GDM1 (cell line): ENCODE data around the gene ABCC3.

Experiments
- DNase-seq: peaks from one replicate; lab custom pipeline; 2025; lab: John Stamatoyannopoulos, UW

ABCC3 gene

DNA sequence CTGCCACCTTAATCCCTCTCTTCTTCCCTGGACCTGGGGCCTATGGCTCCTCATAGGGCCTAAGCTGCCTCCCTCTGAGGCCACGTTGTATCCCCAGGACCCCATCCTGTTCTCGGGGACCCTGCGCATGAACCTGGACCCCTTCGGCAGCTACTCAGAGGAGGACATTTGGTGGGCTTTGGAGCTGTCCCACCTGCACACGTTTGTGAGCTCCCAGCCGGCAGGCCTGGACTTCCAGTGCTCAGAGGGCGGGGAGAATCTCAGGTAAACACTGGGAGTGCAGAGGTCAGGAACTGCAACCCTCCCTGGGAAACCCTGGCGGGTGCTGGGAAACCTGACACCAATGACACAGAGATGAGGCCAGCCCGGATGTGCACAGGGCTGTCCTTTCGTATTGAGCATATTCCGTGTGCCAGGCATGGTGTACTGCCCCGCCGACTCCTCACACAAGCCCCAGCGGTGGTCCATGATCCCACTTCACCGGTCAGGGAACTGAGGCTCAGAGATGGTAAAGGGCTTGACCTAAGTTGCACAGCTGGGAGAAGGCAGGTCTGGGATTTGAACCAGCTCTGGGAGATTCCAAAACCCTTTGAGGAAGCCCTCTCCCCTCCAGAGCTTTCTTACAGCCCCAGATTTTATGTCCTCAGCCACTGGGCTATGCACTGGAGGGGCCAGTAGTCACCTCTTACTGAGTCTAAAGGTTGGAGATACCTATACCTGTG, 50.1 kb downstream of the ABCC3 start:
- DNase-seq, result no peak

DNA sequence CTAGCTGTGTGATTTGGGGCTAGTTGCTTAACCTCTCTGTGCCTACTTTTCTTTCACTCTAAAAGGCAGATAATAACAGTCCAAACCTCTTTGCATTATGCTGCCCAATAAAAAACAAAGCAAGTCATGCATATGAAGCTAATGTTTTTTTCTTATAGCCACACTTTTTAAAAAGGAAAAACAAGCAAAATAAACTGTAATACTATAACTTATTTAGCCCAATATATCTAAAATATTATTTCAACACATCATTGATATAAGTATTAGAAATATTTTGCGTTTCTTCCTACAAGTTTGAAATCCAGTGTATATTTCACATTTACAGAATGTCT, 50.6 kb downstream of the ABCC3 start:
- no peak for DNase-seq

DNA sequence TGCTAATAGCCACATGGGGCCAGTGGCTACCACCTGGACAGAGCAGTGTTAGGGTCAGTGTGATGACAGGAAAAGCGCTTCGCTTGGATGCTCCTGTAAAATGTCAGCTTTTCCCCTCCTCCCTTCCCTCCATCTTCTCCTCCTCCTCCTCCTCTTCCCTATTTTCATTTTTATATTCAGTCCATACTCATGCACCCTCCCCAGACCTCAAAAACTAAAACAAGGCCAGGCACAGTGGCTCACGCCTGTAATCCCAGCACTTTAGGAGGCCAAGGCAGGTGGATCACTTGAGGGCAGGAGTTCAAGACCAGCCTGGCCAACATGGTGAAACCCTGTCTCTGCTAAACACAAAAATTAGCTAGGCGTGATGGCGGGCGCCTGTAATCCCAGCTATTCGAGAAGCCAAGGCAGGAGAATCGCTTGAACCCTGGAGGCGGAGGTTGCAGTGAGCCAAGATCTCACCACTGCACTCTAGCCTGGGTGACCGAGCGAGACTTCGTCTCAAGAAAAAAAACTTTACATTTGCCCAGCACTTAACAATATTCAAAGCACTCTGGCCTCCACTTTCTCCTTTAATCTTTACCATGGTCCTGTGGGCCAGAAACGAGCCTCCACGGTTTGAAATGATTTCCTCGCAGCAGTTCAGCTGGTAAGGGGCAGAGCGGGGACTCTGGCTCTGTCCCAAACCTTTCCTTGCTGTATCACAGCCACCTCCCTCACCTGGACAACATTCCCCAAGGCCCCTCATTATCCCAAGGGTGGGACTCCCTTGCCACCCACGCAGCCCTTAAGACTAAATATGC, 51.2 kb downstream of the ABCC3 start:
- no peak for DNase-seq

DNA sequence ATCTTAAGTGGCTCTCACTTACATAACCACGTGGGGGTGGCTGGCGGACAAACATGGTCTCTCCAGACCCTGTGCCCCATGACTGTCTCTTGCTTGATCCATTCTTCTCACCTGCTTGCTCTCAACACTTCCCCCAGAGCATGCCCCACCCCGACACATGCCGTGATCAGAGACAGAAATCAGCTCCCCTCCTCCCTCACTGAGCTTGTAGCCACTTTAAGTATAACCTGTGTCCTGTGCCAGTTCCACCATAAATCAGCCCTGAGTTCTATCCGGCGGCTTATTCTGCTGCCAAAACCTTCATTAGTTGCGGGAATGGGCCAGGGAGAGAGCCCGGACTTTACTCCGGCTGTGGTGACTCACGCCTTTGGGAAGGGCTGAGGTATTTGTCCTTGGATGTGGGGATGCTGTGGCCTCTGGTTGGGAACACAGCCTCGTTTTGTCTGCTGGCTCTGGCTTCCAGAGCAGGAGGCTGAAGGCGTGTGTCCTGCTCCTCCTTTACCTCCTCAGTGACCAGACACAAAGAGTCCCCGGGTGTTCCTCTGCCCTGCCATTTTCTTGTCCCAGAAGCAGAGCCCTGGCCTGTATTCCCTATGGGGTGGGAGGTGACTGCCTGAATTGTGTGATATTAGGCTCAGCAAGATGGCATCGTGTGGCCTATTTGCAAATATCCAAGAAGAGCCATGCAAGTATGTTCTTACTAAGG, 52.0 kb downstream of the ABCC3 start:
- no peak for DNase-seq

DNA sequence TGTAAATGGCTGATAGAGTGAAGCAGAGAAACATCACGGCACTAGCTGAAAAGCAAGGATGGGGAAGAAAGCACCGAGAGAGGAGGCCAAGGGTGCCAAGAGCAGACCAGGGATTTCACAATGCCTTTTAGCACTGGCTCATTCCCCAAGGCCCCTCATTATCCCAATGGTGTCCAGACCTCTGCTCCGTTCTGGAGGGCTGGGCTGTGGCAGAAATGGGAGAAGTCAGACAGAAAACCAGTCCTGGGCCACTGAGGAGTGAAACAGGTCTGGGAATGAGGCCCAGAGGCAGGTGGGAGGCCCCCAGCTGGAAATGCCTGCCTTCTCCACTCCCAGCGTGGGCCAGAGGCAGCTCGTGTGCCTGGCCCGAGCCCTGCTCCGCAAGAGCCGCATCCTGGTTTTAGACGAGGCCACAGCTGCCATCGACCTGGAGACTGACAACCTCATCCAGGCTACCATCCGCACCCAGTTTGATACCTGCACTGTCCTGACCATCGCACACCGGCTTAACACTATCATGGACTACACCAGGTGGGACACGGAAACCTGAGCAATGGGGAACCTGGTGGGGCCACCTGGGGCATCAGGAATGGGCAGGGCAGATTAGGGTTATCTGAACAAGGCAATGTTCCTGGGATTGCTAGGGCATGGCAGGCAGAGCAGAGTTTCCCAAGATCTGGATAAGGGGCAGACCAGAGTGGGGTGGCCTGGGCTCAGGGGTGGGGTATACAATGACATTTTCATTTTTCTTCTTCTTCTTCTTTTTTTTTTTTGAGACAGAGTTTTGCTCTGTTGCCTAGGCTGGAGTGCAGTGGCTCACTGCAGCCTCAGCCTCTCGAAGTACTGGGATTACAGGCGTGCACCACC, 52.8 kb downstream of the ABCC3 start:
- no peak for DNase-seq

DNA sequence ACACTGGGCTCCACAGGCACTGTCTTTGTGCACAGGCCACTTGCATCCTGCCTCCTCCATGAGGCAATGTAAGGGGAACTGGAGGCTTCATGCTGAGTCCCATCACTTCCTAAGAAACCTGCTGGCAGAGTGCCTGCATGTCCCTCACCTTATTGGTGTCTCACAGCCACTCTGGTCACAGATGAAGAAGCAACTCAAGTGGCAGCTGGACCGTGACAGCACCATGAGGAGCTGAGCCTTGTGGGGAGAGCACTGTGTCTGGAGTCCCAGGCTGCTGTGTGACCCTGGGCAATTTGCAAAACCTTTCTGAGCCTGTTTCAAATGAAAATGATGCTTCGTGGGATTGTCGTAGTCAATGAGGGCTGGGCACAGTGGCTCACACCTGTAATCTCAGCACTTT, 53.6 kb downstream of the ABCC3 start:
- DNase-seq, result no peak

DNA sequence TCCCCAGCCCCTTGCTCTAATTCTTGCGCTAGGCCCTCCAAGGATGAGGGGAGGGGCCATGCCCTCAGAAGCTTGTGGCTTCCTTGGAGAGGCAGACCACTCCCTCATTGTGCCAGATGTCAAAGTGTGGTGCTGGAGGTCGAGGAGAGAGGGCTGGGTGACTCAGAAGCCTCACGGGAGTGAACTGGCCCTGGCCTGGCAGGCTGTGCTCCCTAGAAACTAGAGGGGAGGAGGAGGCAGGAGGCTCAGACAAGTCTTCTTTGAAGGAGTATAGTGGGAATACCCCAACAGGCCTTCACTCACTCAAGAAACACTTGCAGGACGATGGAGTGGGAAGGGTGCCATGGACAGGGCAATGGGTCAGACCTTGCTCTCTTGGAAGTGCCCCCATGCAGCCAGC, 54.6 kb downstream of the ABCC3 start:
- DNase-seq, result no peak

DNA sequence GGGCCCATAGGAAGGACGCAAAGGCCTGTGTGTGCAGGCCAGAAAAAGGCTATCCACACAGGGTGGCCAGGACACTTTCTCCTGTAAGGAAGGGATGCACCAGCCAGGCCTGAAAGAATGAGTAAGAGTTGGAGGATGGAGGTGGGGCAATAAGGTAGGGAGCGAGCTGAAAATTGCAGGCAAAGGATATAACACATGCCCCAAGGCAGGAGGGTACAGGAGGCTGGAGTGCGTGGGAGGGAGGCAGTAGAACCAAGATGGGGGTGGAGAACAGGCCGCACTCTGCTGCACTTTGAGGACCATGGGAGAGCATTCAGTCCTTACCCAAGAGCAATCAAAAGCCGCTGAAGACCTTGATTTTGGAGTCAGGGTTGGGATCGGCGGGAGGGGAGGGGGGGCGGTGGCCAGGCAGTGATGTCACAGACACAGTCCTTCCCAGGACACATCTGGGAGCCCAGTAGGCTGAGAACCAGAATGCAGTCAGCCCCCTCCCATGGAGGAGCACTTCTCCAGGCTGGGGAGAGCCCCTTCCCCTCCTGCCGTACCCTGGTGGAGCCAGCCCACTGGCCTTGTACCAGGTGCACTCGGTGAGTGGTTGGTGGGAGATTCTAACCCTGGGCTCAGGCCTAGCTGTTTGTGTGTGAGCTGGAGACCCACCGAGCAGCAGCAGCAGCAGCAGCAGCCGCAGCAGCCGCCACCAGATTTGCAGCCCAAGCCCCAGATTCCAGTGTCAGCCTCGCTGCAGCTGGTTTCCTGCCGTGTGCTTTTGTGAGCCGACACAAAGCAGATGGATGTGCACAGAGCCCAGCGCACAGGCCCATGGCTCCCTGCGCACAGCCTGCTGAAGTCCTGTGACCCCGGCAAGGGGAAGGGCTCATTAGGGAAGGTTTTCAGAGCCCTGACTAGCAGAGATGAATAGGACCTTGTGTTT, 55.5 kb downstream of the ABCC3 start:
- DNase-seq, result no peak

DNA sequence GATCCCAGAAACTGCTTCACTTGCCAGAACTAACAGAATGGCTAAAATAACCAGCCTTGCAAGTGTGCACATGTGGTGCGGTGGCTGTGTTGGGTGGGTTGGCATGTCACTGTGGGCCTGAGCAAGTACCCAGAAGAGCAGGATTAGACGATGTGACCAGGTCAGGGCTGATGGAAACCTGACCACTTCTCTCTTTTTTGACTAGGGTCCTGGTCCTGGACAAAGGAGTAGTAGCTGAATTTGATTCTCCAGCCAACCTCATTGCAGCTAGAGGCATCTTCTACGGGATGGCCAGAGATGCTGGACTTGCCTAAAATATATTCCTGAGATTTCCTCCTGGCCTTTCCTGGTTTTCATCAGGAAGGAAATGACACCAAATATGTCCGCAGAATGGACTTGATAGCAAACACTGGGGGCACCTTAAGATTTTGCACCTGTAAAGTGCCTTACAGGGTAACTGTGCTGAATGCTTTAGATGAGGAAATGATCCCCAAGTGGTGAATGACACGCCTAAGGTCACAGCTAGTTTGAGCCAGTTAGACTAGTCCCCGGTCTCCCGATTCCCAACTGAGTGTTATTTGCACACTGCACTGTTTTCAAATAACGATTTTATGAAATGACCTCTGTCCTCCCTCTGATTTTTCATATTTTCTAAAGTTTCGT, 56.3 kb downstream of the ABCC3 start:
- DNase-seq, result no peak

DNA sequence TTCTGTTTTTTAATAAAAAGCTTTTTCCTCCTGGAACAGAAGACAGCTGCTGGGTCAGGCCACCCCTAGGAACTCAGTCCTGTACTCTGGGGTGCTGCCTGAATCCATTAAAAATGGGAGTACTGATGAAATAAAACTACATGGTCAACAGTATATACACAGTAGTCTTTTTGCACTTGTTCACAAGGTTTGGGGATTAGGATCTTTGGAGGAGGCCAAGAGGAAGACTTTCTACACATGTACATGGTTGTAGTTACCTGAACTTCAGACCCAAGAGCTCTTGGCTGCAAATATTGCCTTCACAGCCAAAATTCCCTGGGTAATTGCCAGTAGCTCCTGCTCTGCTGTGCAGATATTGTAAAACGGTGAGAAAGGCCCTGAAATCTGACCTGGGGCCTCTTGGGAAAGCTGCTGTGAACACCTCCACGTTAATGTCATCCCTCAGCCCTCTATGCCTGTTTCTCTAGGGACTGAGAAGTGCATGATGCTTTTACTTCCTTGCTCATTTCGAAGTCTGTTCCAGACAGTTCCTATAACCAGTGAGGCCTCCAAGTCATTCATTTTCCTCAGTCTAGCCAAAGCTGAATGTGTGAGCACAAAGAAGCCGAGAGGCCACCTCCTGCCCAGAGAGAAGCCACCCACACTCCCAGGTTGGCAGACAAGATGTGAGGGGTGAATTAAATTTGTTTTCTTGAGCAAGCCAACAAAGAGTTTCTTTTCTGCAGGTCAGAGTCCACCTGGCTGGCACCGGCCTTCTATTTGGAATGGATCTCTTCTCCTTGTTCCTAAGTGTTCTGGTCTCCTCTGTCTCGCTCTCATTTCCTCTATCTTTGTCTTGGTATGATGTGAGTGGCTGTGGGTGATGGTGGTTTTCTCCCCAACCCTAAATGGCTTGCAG, 57.1 kb downstream of the ABCC3 start:
- DNase-seq, result no peak

DNA sequence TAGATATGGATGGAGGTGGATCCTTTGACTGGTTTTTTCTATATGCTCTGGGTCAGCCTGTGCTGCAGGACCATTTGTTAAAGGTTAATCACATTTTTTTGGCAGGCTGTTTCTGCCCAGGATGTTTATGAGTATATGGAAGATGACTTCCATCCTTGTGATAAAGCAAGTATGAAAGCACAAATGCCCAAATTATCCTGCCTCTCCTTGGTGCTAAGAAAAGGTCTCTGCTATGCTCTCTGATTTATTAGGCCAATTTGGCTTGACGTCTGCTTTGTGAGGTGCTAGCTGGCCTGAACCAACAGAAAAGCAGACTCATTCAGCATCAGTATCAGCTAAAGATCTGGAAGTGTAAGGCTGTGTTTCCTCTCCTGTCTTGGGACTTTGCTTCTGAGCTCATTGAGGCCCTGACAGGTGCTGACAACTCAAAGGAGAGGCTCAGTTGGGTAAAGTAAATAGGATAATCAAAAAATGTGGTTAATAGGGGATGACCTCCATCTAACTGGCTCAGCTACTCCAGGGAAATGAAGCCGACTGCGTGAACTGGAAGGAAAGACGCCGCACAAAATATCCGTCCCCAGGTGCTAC, 57.9 kb downstream of the ABCC3 start:
- DNase-seq, result no peak

DNA sequence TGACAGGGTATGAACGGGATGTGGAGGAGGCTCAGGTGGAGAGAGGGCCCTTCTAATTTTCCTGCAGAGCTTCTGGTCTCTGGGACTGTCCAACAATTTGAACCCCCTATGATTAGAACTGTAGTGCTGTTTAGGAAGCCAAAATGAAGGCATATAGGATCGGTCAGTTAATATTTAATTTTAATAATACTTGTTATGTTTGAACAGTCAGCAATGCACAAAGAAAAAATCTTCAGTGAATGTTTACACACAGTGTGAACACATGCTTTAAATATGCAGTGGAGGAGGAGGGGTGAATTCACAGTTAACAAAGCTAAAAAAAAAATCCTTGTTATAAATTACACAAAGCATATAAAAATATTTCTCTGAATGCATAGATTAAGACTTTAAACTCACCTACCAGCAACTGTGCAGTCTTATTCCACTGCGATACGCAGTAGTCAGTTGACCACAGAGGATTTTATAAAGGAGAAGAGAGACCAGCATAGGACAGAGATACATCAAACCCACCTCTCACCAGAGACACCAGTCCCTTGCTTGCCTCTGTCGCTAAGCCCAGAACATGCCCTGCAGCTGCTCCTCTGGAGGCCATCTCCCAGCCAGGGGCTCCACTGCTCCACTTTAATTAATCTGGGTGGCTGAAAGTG, 58.5 kb downstream of the ABCC3 start:
- no peak for DNase-seq

DNA sequence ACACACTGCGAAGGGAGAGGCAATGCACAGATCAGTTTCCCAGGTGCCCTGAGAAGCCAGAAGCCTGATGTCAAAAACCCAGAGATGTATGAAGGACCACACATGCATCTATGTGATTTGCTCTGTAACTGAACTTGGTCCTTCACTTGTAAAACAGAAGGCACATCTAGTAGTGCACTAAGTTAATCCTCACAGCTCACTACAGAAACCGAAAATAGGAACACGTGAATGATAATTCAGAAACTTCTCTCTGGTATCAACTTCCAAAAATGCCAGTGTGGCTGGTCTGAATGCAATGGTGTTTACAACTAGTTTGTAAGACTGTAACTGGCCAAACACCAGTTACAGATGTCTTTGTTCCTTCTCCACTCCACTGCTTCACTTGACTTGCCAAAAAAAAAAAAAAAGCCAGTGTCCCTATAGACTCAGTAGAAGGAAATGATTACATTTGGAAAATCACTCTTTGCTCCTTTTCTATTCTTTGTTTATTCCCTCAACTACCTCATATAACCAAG, 61.7 kb downstream of the ABCC3 start:
- no peak for DNase-seq

DNA sequence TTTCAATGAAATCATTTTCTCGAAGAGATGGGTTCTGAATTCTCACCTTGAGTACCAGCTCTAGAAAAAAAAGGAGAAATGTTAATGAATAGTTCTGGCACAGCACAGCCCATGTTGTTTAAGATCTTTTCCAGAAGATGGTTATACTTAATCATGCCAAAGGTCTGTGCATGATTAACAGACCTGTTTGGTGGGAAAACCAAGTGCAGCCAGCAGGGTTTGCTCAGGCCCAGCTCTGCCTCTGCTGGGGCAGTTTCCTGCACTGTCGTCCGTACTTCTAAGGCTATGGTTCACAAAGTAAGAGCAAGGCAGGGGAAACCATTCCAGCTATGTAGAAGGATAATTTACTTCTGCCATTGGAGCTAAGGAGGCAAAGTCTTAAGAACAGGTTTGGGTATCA, 62.4 kb downstream of the ABCC3 start:
- no peak for DNase-seq

DNA sequence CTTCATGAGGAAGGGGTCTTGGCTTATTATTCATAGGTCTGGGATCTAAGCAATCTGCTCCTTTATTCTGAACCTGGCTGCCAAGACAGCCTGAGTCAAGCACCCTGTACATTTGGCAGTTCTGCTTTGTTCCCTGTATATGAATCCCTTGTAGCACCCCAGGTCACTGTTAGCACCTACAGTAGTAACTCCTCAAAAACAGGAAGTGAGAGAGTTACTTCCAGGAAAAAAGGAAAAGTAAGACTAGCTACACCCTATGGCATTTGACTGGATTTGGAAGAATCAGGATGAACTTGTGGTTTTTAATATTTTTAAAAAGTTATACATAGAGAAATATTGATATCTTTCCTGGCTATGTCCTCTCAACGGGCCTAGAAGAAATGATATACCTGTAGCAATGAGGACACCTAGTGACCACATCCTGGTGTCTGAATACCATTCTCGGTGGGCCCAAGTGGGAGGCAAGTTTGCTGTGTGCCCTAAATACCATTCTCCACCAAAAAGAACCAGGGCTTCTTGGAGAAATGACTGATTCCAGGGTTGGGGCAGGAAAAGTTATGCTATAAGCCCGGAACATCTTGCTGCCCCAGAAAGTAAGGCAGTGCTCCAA, 63.1 kb downstream of the ABCC3 start:
- no peak for DNase-seq

DNA sequence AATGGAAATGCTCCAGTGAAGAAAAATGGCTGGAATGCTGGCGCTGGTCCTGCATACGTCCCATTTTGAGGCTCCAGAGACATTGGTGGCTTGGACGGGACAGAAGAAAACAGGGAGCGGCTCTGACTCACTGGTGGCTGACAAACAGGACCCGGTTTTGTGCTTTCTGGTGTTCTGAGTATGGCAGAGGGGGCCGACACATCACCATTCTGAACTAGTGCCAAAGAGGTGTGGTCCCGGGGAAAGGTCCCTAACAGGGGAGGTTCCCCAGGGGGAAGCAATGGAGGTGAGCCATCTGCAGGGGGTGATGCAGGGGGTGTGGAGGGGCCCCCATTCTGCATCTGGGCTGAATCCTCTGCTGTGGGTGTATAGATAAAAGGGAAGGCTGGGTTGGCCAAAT, 64.7 kb downstream of the ABCC3 start:
- DNase-seq, result no peak

DNA sequence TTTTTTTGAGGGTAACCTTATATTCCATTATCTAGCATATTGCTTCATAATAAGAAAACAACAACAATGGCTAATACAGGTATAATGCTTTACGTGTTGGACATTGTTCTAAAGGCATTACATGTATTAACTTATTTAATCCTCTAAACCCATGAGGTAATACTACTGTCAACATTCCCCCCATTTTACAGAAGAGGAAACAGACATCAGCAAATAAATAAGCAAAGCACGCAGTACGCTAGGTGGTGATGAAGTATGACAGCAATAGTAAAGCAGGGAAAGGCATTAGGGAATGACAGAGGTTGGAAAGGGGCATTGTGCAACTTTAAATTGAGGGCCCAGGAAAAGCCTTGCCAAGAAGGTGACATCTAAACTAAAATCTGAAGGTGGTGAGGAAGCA, 68.5 kb downstream of the ABCC3 start:
- DNase-seq, result no peak
